Measurements from ENCODE around the gene GLMP. TPM values are rescaled to one million over a fixed set of nuclear protein-coding genes. Genes with fewer than 3 reads are reported as not detected.
A peak's percentile ranks its signal among the peaks of the same experiment; 100 is the strongest.

GLMP gene
- total and polyA plus RNA-seq, 2 donors from 2014 or later = 52.4 to 154 TPM

DNA sequence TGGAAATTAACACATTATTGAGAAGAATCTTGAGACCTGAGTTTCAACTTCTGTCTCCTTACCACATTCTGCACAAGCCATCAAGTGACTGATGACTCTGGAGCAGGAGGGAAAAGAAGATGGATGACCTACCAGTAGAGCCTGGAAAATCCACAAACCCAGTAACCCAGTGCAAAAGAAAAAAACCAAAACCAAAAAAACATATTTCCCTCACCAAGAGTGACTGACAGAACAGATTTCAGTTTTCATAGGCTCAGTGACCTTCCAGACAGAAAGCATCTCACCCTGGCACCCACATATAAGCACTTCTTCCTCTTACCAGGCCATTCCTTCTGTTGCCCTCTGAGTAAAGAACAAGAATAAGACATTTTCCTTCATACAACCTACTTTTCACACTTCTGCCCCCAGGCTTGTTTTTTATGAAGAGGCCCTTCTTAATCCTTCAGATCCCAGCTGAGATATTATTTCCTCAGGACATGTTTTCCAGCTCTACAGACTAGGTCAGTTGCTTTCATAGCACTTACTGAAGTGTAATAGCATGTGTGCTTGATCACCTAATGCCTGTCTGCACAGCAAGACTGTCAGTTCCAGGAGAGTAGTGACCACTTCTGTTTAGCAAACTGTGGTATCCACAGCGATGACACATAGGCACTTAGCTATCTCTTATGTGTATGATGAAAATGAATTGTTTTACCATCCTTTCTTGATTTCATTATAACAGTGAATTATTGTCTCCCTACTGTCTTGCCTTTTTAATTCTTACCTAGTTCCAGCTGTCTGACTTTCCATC lies 46.9 kb upstream of the GLMP start:
- no peaks in the 10 kb centered on the region for H3K27me3 ChIP-seq (ENCODE audit: control insufficient read depth, insufficient read depth, low read length)
- no peak overlapping the region for H3K27ac ChIP-seq (ENCODE audit: low read depth in 2 of 2, low read length in 2 of 2)
- H3K9me3 ChIP-seq (ENCODE audit: control insufficient read depth in 2 of 3, insufficient read depth in 1 of 3, low read length in 3 of 3) = no peaks in the 10 kb centered on the region
- no peaks in the 10 kb centered on the region for H3K36me3 ChIP-seq (ENCODE audit: control insufficient read depth in 2 of 3, insufficient read depth in 3 of 3, low read length in 3 of 3)
- H3K4me1 ChIP-seq (ENCODE audit: control insufficient read depth in 2 of 3, insufficient read depth in 2 of 3, low read depth in 1 of 3, low read length in 3 of 3) = no peaks in the 10 kb centered on the region
- FAIRE-seq (no peak), DNase-seq (no peak)
- no peak overlapping the region for H3K9ac ChIP-seq (ENCODE audit: low read length in 3 of 3)
- TF ChIP-seq, protein P1, sequence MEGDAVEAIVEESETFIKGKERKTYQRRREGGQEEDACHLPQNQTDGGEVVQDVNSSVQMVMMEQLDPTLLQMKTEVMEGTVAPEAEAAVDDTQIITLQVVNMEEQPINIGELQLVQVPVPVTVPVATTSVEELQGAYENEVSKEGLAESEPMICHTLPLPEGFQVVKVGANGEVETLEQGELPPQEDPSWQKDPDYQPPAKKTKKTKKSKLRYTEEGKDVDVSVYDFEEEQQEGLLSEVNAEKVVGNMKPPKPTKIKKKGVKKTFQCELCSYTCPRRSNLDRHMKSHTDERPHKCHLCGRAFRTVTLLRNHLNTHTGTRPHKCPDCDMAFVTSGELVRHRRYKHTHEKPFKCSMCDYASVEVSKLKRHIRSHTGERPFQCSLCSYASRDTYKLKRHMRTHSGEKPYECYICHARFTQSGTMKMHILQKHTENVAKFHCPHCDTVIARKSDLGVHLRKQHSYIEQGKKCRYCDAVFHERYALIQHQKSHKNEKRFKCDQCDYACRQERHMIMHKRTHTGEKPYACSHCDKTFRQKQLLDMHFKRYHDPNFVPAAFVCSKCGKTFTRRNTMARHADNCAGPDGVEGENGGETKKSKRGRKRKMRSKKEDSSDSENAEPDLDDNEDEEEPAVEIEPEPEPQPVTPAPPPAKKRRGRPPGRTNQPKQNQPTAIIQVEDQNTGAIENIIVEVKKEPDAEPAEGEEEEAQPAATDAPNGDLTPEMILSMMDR (IDR thresholded peaks at IDR 0.05; ENCODE audit: borderline replicate concordance, extremely low read depth, insufficient read depth) = no peak
- no peak overlapping the region for H3K4me3 ChIP-seq (ENCODE audit: low read length in 3 of 3)
- intact Hi-C loops (cut with DNase I) = no loop called here

DNA sequence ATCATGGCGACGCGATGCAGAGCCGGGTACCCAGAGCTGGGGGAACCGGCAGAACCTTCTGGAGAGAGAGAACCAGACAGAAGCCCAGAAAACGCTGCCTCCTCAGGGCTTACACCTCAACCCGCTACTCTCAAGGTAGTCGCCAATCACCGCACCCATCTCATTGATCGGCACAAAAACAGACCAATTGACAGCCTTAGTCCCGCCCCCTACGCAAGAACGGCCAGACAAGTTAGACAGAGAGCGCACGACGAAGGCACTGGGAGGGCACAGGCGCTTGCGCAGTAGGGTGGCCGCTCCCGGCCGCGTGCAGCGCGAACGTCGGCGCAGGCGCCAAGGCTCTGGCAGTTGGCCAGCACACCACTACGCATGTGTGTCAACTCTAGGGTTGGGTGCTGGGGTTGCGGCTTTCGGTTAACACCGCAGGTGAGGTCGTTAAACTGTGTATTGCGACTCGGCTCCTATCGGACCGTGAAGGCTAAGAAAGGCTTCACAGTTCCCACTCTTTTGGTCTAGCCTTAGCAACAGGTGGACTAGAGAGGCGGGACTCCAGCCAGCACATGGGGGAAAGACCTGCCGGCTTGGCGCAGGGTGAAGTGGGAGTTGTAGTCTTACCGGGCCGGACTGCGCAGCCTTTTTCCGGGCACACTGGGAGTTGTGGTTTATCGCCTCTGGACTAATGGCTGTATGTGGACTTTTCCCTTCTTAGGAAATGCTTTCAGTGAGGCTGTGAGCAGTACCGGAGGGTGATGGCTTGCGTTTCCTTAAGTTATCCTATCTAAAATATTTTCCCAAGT lies 42.9 kb upstream of the GLMP start, which contains the start of the genes CCT3 and TSACC:
TSS of gene CCT3 (minus strand) at position 113 of the 797 bp plus-strand sequence. CDS start at position 5, 108 bp downstream.
TSS of gene TSACC (plus strand) at position 347 of the 797 bp plus-strand sequence. CDS start 1,232 bp downstream, outside the sequence.
- TF ChIP-seq, protein P1 (IDR thresholded peaks at IDR 0.05; ENCODE audit: borderline replicate concordance, extremely low read depth, insufficient read depth) = no peak
- Histone ChIP-seq H3K4me1 (ENCODE audit: control insufficient read depth in 2 of 3, insufficient read depth in 2 of 3, low read depth in 1 of 3, low read length in 3 of 3) (peaks cover 0 to 11% (median 6%) of the 10 kb centered on the region in 3 donors), H3K9ac (ENCODE audit: low read length in 3 of 3) (peak within 1 kb of the TSS; percentile 77 to 96 (median 90)), H3K9me3 (ENCODE audit: control insufficient read depth in 2 of 3, insufficient read depth in 1 of 3, low read length in 3 of 3) (no peaks in the 10 kb centered on the region), H3K27ac (ENCODE audit: low read depth in 2 of 2, low read length in 2 of 2) (peak within 1 kb of the TSS; percentile 82 to 86), H3K4me3 (ENCODE audit: low read length in 3 of 3) (peak within 1 kb of the TSS; percentile 84 to 98 (median 97)), H3K36me3 (ENCODE audit: control insufficient read depth in 2 of 3, insufficient read depth in 3 of 3, low read length in 3 of 3) (peaks cover 0 to 22% (median 6%) of the 10 kb centered on the region in 3 donors), H3K27me3 (ENCODE audit: control insufficient read depth, insufficient read depth, low read length) (no peaks in the 10 kb centered on the region)
- FAIRE-seq (peak; percentile 93), DNase-seq (peak; percentile 99 to 100 (median 99))
- intact Hi-C loops (cut with DNase I) = no loop called here

DNA sequence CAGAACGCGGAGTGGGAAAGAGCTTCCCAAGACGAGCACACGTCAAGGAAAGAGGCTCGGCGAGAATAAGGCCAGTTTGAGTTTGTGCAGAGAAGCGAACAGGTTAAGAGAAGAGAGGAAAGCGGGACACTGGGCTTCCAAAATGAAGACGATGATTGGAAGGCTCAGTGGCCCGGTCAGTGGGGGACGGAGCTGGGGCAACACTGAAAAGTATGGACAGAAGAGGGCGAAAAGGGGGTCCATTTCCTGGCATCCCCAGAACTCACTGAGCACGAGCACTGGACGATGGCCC lies 42.4 kb upstream of the GLMP start:
- intact Hi-C loops (cut with DNase I) = no loop called here

More for the DNA sequence above, 42.4 kb upstream of the GLMP start:
- no peak for FAIRE-seq
- H3K27me3 ChIP-seq (ENCODE audit: control insufficient read depth, insufficient read depth, low read length) = no peaks in the 10 kb centered on the region
- peak overlapping the region; percentile 82 to 85 for H3K27ac ChIP-seq (ENCODE audit: low read depth in 2 of 2, low read length in 2 of 2)
- H3K9ac ChIP-seq (ENCODE audit: low read length in 3 of 3) = peak overlapping the region; percentile 41 to 90 (median 52)
- H3K36me3 ChIP-seq (ENCODE audit: control insufficient read depth in 2 of 3, insufficient read depth in 3 of 3, low read length in 3 of 3) = peaks cover 0 to 24% (median 6%) of the 10 kb centered on the region in 3 donors
- peak overlapping the region; percentile 84 to 97 (median 92) for H3K4me3 ChIP-seq (ENCODE audit: low read length in 3 of 3)
- no peaks in the 10 kb centered on the region for H3K9me3 ChIP-seq (ENCODE audit: control insufficient read depth in 2 of 3, insufficient read depth in 1 of 3, low read length in 3 of 3)
- TF ChIP-seq, protein P1 (IDR thresholded peaks at IDR 0.05; ENCODE audit: borderline replicate concordance, extremely low read depth, insufficient read depth) = no peak
- DNase-seq = no peak
- H3K4me1 ChIP-seq (ENCODE audit: control insufficient read depth in 2 of 3, insufficient read depth in 2 of 3, low read depth in 1 of 3, low read length in 3 of 3) = peaks cover 0 to 11% (median 6%) of the 10 kb centered on the region in 3 donors

Data from kidney (tissue), 14 donors.